ENCODE measurements around the gene SEPSECS.

- TF ChIP-seq POLR2A (IDR thresholded peaks at IDR 0.05): no peak
- no peak for TF ChIP-seq CTCF (IDR thresholded peaks at IDR 0.05)
- no peak for TF ChIP-seq POLR2AphosphoS5 (IDR thresholded peaks at IDR 0.05)
Observed at GRCh38 chr4:25163196-25163595, 2.9 kb upstream of the SEPSECS start.
